SKM-1 (cell line): ENCODE data around the gene KIF1A.

Experiments
- DNase-seq: peaks from one replicate; lab custom pipeline; 2025; ENCODE audit not compliant: unreplicated experiment; lab: John Stamatoyannopoulos, UW

Gene KIF1A

GRCh38 chr2:240799033-240799820 is 20.8 kb downstream of the KIF1A start:
- DNase-seq = no peak

- no peak for DNase-seq
Measured at GRCh38 chr2:240798327-240798905, 21.6 kb downstream of the KIF1A start.

DNA sequence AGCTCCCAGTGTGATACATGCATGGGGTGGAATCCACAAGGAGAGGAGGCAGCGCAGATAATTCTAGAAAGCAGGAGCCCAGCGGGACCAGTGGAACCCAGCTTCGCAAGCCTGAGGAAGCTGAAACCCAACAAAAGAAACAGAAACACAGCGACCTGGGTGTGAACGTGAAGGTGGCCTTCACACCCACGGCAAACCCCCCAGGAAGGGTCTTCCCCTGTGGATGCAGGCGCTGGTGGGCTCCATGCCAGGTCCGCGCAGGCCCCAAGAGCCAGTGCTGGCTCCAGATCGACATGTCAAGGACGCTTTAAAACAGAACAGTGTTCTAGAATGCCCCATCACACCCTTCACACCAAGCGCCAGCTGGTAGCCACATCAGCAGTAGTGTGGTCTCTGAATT is 22.1 kb downstream of the KIF1A start:
- no peak for DNase-seq

GRCh38 chr2:240797500-240797895 is 22.5 kb downstream of the KIF1A start:
- DNase-seq = no peak

- no peak for DNase-seq
Measured at GRCh38 chr2:240796543-240797499, 23.2 kb downstream of the KIF1A start.

GRCh38 chr2:240795916-240796510 is 24.0 kb downstream of the KIF1A start:
- DNase-seq = no peak

GRCh38 chr2:240795454-240795853 is 24.6 kb downstream of the KIF1A start:
- no peak for DNase-seq

DNA sequence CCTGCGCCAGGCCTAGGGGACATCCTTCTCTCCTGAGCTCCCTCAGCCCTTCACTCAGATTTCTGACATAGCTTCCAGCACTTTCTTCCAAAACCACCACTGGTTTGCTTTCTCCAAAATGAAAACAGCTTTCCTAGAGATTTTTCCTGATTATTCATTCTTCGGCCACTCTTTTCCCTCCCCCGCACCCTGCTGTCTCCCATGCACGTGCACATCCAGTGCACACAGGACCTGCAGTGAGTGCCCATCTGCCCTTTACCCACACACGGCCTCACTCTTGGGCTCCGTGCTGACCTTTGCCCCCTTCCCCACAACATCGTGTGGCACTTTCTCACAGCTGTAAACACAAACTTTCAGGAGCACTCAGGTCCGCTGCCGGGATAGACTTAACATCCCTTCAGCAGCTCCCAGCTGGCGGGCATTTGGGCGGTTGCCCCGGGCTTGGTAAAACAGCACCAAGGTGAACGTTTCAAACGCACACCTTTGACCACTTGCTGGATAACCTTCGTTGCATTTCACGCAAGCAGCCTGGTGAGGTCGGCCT is 25.8 kb downstream of the KIF1A start:
- DNase-seq = no peak

DNA sequence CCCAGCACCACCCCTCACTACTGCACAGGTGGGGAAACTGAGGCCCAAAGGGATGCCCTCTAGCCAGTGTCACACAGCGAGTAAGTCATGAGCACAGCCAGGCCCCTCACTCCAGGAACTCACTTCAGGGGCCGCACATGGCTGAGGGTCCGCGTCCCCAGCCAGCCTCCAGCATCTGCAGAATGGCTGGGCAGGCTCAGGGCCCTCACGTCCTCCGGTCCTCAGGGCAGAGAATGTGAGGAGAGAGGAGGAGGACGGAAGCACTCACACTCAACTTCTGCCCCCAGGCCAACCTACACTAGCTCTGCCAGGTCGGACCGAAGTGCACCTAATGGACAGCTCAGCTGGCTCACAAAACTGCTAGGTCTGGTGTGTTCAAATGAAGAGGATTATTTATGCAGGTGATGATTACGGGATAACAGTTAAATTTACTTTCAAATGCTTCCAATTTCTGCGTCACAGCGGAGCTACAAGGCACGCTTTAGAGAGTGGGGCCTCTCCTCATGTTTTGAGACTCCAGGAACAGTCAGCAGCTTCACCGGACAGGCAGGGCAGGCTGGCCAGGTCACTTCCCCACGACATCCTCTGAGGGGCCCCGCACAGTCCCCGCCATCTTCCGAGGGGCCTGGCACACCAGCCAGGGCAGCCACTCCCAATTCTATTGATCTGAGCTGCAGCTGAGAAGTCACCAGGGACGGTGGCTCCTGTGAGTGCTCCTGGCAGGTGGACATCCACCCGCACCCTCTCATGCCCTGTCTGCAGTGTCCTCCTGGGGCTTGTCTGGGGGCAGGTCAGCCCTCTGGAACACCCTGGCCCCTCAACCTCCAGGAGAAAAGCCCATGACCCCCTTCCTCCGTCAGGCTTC is 26.5 kb downstream of the KIF1A start:
- DNase-seq = no peak

DNA sequence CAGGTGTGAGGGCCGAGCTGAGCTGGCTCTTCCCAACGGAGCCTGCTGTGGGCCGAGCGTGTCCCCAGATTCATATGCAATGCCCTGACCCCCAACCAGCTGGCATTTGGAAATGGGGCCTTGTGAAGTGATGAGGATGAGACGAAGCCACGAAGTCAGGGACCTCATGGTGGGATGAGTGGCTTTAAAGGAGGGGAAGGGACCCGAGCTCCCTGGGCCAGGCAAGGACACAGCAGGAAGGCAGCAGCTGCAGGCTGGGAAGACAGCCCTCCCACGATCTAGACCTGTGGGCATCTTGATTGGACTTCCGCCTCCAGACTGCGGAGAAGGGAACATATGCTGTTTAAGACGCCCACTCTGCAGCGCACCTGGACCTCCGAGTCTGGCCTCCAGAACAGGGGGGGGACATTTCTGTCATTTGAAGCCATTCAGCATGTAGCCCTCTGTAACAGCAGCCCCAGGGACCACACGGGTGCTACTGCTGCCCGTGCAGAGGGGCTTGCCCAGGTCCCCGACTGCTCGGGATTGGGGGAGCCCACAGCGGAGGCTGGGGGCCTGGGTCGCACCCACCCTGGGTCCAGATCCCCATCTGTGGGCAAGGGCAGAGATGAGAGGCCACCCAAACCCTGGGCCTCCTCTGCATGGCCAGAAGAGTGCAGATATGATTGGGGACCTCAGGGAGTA is 27.2 kb downstream of the KIF1A start:
- DNase-seq = no peak

DNA sequence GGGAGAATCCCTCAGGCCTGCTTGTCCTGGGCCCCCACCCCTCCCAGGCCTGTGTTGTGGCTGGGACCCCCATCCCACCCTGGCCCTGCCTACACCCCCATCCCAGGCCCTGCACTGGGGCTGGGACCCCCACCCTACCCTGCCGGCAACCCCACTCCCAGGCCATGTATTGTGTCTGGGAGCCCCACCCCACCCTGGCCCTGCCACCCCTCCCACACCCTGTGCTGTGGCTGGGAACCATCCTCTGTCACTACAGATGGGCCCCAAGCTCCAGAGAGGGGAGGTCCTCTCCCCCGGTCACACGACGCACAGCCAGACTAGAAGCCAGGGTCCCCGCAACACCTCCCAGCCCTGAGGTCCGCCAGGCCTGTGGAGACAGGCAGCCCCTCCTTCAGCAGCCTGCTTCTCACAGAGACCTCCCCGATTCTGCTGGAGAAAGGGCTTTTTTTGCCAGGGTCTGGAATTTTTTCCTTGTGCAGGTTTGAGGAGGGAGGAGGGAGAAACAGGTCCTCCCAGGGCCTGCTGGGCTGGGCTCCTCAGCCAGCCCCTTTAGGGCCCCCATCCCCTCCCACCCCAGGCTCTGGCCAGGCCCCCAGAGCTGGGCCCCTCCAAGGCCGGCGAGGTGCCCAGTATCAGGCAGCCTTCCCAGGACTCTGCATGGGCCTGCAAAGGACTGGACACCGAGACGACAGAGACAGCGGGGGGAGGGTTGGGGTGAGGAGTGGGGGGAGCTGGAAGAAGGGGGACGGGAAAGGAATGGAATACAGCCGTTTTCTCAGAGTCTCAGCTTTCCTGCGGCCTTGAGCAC is 28.0 kb downstream of the KIF1A start:
- no peak for DNase-seq

DNA sequence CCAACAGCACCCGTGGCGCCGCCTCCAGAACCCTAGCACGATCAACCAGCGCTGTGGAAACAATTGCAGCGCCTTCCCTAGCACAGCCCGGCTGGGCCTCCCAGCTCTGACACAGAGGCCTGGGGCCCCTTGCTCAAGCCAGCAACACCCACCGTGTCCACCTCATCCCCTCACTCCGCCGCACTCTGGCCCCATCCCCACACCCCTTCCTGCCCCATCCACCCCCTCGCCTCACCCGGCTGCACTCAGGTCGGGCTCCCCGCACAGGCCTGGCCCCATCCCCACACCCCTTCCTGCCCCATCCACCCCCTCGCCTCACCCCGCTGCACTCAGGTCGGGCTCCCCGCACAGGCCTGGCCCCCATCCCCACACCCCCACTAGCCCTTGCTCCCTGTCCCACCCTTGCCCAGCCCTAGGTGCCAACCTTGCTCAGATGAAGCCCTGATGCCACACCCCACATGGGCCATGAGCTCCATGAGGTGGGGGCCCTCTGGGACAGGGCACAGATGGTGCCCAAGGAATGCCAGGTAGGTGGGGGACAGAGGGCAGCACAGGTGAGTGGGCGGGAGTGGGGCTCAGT is 28.7 kb downstream of the KIF1A start:
- DNase-seq = no peak

GRCh38 chr2:240790370-240791220 is 29.4 kb downstream of the KIF1A start:
- DNase-seq = no peak

GRCh38 chr2:240789501-240790369 is 30.3 kb downstream of the KIF1A start:
- DNase-seq = no peak

- DNase-seq = no peak
Measured at GRCh38 chr2:240789051-240789453, 31.0 kb downstream of the KIF1A start.

DNA sequence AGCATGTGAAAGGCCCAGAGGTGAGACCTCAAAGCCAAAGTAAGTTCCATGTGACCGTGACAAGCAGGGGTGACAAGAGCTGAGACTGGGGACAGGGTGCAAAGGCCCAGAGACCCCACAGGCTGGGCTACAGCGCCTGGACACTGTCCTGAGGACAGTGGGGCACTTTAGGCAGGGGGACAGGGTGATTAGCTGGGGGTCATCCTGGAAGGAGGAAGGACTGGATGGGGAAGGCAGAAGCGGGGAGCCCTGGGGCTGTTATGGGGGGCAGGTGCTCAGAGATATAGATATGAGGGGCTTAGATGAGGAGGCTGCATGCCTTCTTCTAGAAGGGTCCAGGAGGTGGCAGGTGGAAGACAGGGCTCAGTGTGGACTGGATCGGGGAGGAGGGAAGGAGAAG is 31.5 kb downstream of the KIF1A start:
- DNase-seq = no peak
